Measurements from ENCODE around the gene STRN4. TPM values are rescaled to one million over a fixed set of nuclear protein-coding genes. Genes with fewer than 3 reads are reported as not detected.

Gene STRN4
- total and polyA plus RNA-seq, 9 of the 15 experiments (the other 6 are each of a cell fraction or from before 2014, with no cell fraction given) = 0.62 to 83.7 (median 36.9) TPM

DNA sequence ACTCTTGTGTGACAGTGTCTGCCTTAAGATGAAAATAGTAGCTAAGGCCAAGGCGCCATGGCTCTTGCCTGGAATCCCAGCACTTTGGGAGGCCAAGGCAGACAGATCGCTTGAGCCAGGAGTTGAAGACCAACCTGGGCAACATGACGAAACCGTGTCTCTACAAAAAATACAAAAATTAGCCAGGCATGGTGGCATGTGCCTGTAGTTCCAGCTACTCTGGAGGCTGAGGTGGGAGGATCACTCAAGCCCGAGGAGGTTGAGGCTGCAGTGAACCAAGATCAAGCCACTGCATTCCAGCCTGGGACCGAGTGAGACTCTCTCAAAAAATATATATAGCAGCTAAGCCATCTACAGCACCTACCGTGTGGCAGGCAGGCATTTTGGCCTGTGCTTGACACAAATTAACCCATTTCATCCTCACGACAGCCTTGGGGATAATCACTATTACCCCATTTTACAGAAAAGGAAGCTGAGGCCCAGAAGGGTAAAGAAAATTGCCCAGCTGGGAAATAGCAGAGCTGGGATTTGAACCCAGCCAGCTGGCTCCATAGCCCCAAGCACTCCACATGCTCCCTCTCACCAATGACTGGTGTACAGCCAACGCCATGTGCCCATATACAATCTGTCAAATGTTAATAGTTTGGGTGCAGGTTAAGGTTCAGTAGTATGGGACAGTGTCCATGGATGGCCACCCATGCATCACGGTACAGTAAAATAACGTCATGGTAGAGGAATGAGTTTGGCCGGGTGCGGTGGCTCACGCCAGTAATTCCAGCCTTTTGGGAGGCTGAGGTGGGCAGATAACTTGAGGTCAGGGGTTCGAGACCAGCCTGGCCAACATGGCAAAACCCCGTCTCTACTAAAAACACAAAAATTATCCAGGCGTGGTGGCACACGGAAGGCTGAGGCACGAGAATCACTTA, 39.1 kb upstream of the STRN4 start (continued):
- TF ChIP-seq, protein P1, sequence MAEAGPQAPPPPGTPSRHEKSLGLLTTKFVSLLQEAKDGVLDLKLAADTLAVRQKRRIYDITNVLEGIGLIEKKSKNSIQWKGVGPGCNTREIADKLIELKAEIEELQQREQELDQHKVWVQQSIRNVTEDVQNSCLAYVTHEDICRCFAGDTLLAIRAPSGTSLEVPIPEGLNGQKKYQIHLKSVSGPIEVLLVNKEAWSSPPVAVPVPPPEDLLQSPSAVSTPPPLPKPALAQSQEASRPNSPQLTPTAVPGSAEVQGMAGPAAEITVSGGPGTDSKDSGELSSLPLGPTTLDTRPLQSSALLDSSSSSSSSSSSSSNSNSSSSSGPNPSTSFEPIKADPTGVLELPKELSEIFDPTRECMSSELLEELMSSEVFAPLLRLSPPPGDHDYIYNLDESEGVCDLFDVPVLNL (CRISPR knock-in tag; IDR thresholded peaks at IDR 0.05; ENCODE audit: low read depth) = no peak
- TF ChIP-seq LCOR (CRISPR knock-in tag; IDR thresholded peaks at IDR 0.05) = 0 out of 2 replicates have a peak, but pooled peaks have one; percentile 7
- TF ChIP-seq ZBTB8A (IDR thresholded peaks at IDR 0.05; ENCODE audit: partially characterized antibody) = no peak
- TF ChIP-seq POLR2B (IDR thresholded peaks at IDR 0.05; ENCODE audit: low read depth, partially characterized antibody) = peak; percentile 11
- no peak for TF ChIP-seq CBX5 (IDR thresholded peaks at IDR 0.05; ENCODE audit: borderline replicate concordance, low read depth)
- TF ChIP-seq, protein P2, sequence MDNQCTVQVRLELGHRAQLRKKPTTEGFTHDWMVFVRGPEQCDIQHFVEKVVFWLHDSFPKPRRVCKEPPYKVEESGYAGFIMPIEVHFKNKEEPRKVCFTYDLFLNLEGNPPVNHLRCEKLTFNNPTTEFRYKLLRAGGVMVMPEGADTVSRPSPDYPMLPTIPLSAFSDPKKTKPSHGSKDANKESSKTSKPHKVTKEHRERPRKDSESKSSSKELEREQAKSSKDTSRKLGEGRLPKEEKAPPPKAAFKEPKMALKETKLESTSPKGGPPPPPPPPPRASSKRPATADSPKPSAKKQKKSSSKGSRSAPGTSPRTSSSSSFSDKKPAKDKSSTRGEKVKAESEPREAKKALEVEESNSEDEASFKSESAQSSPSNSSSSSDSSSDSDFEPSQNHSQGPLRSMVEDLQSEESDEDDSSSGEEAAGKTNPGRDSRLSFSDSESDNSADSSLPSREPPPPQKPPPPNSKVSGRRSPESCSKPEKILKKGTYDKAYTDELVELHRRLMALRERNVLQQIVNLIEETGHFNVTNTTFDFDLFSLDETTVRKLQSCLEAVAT (IDR thresholded peaks at IDR 0.05) = peak in 1 of 2 experiments; percentile 50; a peak in 1 of 4 replicates
- TF ChIP-seq PHF21A (IDR thresholded peaks at IDR 0.05; ENCODE audit: borderline replicate concordance, low read depth) = no peak
- TF ChIP-seq, protein P3, sequence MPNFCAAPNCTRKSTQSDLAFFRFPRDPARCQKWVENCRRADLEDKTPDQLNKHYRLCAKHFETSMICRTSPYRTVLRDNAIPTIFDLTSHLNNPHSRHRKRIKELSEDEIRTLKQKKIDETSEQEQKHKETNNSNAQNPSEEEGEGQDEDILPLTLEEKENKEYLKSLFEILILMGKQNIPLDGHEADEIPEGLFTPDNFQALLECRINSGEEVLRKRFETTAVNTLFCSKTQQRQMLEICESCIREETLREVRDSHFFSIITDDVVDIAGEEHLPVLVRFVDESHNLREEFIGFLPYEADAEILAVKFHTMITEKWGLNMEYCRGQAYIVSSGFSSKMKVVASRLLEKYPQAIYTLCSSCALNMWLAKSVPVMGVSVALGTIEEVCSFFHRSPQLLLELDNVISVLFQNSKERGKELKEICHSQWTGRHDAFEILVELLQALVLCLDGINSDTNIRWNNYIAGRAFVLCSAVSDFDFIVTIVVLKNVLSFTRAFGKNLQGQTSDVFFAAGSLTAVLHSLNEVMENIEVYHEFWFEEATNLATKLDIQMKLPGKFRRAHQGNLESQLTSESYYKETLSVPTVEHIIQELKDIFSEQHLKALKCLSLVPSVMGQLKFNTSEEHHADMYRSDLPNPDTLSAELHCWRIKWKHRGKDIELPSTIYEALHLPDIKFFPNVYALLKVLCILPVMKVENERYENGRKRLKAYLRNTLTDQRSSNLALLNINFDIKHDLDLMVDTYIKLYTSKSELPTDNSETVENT (CRISPR knock-in tag; IDR thresholded peaks at IDR 0.05) = no peak
- TF ChIP-seq TGIF2 (CRISPR knock-in tag; IDR thresholded peaks at IDR 0.05) = no peak; the same call in 1 of the 2 replicates
- 0 out of 2 replicates have a peak, but pooled peaks have one; percentile 13 for TF ChIP-seq POLR2H (tag; IDR thresholded peaks at IDR 0.05; ENCODE audit: low read depth)
- TF ChIP-seq RBM14 (IDR thresholded peaks at IDR 0.05; ENCODE audit: borderline replicate concordance, insufficient read depth, low read depth, low read length) = no peak
- TF ChIP-seq, protein P4, sequence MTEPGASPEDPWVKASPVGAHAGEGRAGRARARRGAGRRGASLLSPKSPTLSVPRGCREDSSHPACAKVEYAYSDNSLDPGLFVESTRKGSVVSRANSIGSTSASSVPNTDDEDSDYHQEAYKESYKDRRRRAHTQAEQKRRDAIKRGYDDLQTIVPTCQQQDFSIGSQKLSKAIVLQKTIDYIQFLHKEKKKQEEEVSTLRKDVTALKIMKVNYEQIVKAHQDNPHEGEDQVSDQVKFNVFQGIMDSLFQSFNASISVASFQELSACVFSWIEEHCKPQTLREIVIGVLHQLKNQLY (CRISPR knock-in tag; conservative IDR thresholded peaks at IDR 0.05) = no peak
- TF ChIP-seq ZNF408 (CRISPR knock-in tag; IDR thresholded peaks at IDR 0.05; ENCODE audit: low read depth) = no peak
- TF ChIP-seq SOX6 (IDR thresholded peaks at IDR 0.05) = peak; percentile 3; the same call in 1 of the 2 replicates
- no peak; the same call in 1 of the 2 replicates for TF ChIP-seq ZNF12 (CRISPR knock-in tag; IDR thresholded peaks at IDR 0.05)
- TF ChIP-seq, protein P5, sequence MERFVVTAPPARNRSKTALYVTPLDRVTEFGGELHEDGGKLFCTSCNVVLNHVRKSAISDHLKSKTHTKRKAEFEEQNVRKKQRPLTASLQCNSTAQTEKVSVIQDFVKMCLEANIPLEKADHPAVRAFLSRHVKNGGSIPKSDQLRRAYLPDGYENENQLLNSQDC (CRISPR knock-in tag; IDR thresholded peaks at IDR 0.05) = no peak
- peak; percentile 93 for TF ChIP-seq ADNP (tag; IDR thresholded peaks at IDR 0.05)
